ENCODE results near the gene IFNG-AS1. TPM values are rescaled to one million over a fixed set of nuclear protein-coding genes. Genes with fewer than 3 reads are reported as not detected.

The IFNG-AS1 gene
- total RNA-seq, 4 donors from 2014 or later: 0.27 to 0.50 TPM; not detected in 2

DNA sequence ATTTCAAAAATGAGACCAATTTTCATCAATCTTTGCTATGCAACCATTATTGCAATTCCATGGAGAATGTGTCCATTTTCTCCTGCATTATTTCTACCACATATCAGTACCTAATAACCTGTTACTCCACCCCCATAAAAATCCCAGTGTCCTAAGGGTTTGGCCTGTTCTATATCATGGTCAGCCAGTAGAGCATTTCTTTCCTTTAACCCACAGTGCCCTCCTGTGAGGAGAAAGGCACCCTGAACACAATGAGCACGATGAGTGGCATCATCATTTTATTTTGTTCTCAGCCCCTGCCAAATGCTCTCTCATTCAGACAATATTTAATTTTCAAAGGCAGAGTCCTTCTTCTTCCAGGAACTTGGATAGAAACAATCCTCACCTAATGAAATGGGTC lies 11.6 kb upstream of the IFNG-AS1 start:
- intact Hi-C loops (cut with DNase I): no loop called here

DNA sequence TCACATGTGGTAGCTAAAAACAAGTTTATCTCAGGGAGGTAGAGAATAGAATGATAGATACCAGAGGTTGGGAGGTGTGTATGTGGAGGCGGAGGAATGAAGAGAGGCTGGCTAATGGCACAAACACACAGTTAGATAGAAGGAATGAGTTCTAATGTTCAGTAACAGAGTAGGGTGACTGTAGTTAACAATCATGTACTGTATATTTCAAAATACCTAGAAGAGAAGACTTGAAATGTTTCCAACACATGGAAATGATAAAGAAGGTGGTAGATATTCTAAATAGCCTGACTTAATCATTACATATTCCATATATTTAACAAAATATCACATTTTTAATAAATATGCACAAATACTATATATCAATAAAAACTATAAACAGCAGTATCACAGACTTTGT lies 8.9 kb upstream of the IFNG-AS1 start:
- no peaks in the 10 kb centered on the region for H3K36me3 ChIP-seq
- H3K9me3 ChIP-seq: no peaks in the 10 kb centered on the region
- no peak for TF ChIP-seq POLR2A (IDR thresholded peaks at IDR 0.05)
- TF ChIP-seq, protein P1, sequence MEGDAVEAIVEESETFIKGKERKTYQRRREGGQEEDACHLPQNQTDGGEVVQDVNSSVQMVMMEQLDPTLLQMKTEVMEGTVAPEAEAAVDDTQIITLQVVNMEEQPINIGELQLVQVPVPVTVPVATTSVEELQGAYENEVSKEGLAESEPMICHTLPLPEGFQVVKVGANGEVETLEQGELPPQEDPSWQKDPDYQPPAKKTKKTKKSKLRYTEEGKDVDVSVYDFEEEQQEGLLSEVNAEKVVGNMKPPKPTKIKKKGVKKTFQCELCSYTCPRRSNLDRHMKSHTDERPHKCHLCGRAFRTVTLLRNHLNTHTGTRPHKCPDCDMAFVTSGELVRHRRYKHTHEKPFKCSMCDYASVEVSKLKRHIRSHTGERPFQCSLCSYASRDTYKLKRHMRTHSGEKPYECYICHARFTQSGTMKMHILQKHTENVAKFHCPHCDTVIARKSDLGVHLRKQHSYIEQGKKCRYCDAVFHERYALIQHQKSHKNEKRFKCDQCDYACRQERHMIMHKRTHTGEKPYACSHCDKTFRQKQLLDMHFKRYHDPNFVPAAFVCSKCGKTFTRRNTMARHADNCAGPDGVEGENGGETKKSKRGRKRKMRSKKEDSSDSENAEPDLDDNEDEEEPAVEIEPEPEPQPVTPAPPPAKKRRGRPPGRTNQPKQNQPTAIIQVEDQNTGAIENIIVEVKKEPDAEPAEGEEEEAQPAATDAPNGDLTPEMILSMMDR (IDR thresholded peaks at IDR 0.05): no peak
- intact Hi-C loops (cut with DNase I): no loop called here
- no peak for DNase-seq
- WGBS, 2 donors: 96% methylated on average over 1 of the region's 1 CpG
- H3K4me3 ChIP-seq (replicated peaks in 1 of 3): no peak overlapping the region
- no peaks in the 10 kb centered on the region for H3K27me3 ChIP-seq
- no peak overlapping the region for H3K27ac ChIP-seq
- no peaks in the 10 kb centered on the region for H3K4me1 ChIP-seq

More for the DNA sequence above, 11.6 kb upstream of the IFNG-AS1 start:
- 82 to 83% methylated on average over 1 of the region's 1 CpG for WGBS, 2 donors
- Histone ChIP-seq H3K27ac (no peak overlapping the region), H3K27me3 (no peaks in the 10 kb centered on the region), H3K36me3 (no peaks in the 10 kb centered on the region), H3K4me1 (no peaks in the 10 kb centered on the region), H3K9me3 (no peaks in the 10 kb centered on the region), H3K4me3 (replicated peaks in 1 of 3) (no peak overlapping the region)
- TF ChIP-seq, protein P1 (IDR thresholded peaks at IDR 0.05): no peak
- no peak for TF ChIP-seq POLR2A (IDR thresholded peaks at IDR 0.05)
- no peak for DNase-seq

DNA sequence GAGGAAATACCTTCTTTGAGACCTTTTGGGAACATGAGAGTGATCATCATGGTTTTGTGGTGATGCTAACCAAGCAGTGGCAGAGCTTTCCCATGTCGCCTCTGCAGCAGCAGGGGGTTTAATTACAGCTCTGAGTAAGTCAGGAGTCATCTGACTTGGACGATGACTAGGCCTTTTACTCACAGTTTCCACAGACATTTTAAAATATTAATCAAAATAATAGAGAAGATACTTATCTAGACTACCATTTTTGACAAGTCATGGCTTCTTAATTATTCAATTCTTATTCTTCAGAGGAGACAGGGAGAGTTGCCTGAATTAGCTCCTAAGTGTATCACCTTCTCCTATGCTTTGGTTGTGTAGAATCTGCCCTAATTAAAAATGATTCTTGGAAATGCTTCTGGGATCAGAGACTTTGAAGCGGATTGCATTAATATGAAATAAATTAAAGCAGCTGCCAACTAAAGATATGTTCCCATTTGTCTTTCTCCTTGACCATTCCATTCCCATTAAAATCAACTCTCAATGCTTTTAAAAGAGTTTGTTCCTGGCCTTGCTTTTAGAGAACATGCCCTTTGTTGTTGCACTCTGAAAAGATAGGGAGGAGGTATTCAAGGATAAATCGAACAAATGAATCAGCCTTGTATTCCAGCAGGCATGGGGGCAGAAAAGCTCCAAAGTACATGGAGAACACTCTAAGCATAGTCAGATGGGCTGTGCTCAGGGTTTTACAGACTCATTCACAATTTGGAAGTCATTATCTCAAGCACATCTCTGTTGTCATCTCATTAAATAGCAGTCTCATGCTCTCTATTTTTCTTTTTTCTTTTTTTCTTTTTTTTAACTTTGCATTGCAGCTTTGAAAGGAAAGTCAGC lies 7.7 kb upstream of the IFNG-AS1 start:
- intact Hi-C loops (cut with DNase I): no loop called here
- H3K27ac ChIP-seq: no peak overlapping the region

DNA sequence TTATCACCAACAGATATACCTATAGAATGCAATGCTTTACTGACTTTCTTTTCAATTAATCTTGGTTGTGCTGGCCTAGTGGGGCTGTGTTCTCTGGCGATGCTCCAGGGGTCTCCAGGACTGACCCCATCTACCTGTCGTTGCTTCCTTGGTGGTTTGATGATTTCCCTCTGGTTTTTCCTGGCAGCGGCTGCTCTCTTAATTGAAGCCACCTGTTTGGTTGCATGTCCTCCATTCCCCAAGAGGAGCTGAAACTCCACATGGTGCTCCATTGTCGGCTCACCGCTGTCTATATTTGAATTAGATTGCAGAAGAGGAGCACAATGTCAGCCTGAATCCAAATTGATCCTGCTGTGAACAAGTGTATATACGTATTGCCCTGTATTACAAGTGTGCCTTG lies 7.1 kb upstream of the IFNG-AS1 start:
- Histone ChIP-seq H3K27ac (no peak overlapping the region), H3K27me3 (no peaks in the 10 kb centered on the region), H3K4me3 (replicated peaks in 1 of 3) (no peak overlapping the region), H3K36me3 (no peaks in the 10 kb centered on the region), H3K4me1 (no peaks in the 10 kb centered on the region), H3K9me3 (no peaks in the 10 kb centered on the region)
- TF ChIP-seq, protein P1 (IDR thresholded peaks at IDR 0.05): no peak
- TF ChIP-seq POLR2A (IDR thresholded peaks at IDR 0.05): no peak
- DNase-seq: no peak
- intact Hi-C loops (cut with DNase I): no loop called here
- 82 to 83% methylated on average over 6 of the region's 6 CpGs for WGBS, 2 donors

More for the DNA sequence above, 7.7 kb upstream of the IFNG-AS1 start:
- H3K4me3 ChIP-seq (replicated peaks in 1 of 3): no peak overlapping the region
- H3K36me3 ChIP-seq: no peaks in the 10 kb centered on the region
- no peaks in the 10 kb centered on the region for H3K4me1 ChIP-seq
- no peaks in the 10 kb centered on the region for H3K9me3 ChIP-seq
- WGBS, 2 donors: 71 to 75% methylated on average over 4 of the region's 4 CpGs
- DNase-seq: no peak
- no peak for TF ChIP-seq POLR2A (IDR thresholded peaks at IDR 0.05)
- TF ChIP-seq, protein P1 (IDR thresholded peaks at IDR 0.05): no peak
- no peaks in the 10 kb centered on the region for H3K27me3 ChIP-seq

DNA sequence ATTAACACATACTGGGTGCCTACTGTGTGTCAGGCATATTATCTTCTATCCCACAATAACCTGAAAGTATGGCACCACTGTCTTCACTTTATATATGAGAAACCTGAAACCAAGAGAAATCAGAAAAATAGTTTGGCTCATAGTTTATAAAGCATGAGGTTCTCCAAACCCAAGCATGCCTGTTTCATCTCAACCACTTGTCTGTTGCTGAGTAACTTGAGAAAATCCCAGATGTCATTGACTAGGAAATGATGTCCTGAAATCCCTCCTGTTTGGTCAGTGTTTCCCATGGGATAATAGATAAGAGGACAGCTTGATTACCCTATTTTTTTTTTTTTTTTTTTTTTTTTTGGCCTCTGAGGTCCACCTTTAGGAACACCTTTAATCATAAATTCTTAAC lies 2.6 kb upstream of the IFNG-AS1 start:
- no peaks in the 10 kb centered on the region for H3K9me3 ChIP-seq
- no peak overlapping the region for H3K4me3 ChIP-seq (replicated peaks in 1 of 3)
- DNase-seq: no peak
- H3K4me1 ChIP-seq: no peaks in the 10 kb centered on the region
- no peaks in the 10 kb centered on the region for H3K27me3 ChIP-seq
- intact Hi-C loops (cut with DNase I): no loop called here
- no peaks in the 10 kb centered on the region for H3K36me3 ChIP-seq
- H3K27ac ChIP-seq: no peak overlapping the region
- TF ChIP-seq, protein P1 (IDR thresholded peaks at IDR 0.05): no peak
- TF ChIP-seq POLR2A (IDR thresholded peaks at IDR 0.05): no peak
